ENCODE measurements around the gene MROH2A.

The MROH2A gene

GRCh38 chr2:233817995-233818638 lies 40.0 kb downstream of the MROH2A start:
- H3K4me3 Mint-ChIP-seq: no peak overlapping the region
- H3K9me3 Mint-ChIP-seq (ENCODE audit: low read depth): no peaks in the 10 kb centered on the region
- H3K36me3 Mint-ChIP-seq: no peaks in the 10 kb centered on the region
- peaks cover 2% of the 10 kb centered on the region for H3K27me3 Mint-ChIP-seq
- H3K27ac Mint-ChIP-seq: no peak overlapping the region
- peaks cover 2% of the 10 kb centered on the region for H3K4me1 Mint-ChIP-seq (ENCODE audit: low read depth)

- Mint-ChIP-seq H3K9me3 (ENCODE audit: low read depth) (no peaks in the 10 kb centered on the region), H3K4me1 (ENCODE audit: low read depth) (peaks cover 2% of the 10 kb centered on the region), H3K4me3 (no peak overlapping the region), H3K27ac (no peak overlapping the region), H3K27me3 (peaks cover 2% of the 10 kb centered on the region), H3K36me3 (no peaks in the 10 kb centered on the region)
Observed at GRCh38 chr2:233818639-233819621, 40.8 kb downstream of the MROH2A start.

- Mint-ChIP-seq H3K4me3 (no peak overlapping the region), H3K27me3 (peaks cover 2% of the 10 kb centered on the region), H3K4me1 (ENCODE audit: low read depth) (peaks cover 2% of the 10 kb centered on the region)
Observed at GRCh38 chr2:233819884-233820773, 42.0 kb downstream of the MROH2A start.

DNA sequence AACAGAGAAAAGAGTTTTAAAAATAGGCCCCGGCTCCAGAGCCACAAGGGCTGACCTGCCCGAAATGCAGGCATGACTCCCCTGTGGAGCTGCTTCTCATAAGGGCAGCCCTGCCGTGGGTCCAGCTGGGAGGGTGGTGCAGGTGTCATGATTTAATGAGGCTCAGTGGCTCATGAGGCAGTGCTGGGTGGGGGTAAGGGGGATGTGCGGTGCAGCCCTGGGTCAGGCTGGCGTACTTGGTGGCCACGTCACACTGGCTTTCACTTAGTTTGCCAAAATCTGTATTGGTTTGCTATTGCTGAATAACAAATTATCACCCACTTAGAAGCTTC lies 42.6 kb downstream of the MROH2A start:
- H3K4me1 Mint-ChIP-seq (ENCODE audit: low read depth): peaks cover 2% of the 10 kb centered on the region
- no peak overlapping the region for H3K4me3 Mint-ChIP-seq
- H3K27ac Mint-ChIP-seq: no peak overlapping the region
- H3K36me3 Mint-ChIP-seq: no peaks in the 10 kb centered on the region
- no peaks in the 10 kb centered on the region for H3K9me3 Mint-ChIP-seq (ENCODE audit: low read depth)
- peaks cover 2% of the 10 kb centered on the region for H3K27me3 Mint-ChIP-seq

More at GRCh38 chr2:233819884-233820773, 42.0 kb downstream of the MROH2A start:
- no peaks in the 10 kb centered on the region for H3K9me3 Mint-ChIP-seq (ENCODE audit: low read depth)
- H3K36me3 Mint-ChIP-seq: no peaks in the 10 kb centered on the region
- H3K27ac Mint-ChIP-seq: no peak overlapping the region

GRCh38 chr2:233821196-233821595 lies 43.1 kb downstream of the MROH2A start:
- Mint-ChIP-seq H3K36me3 (no peaks in the 10 kb centered on the region), H3K27me3 (peaks cover 2% of the 10 kb centered on the region), H3K9me3 (ENCODE audit: low read depth) (no peaks in the 10 kb centered on the region), H3K4me1 (ENCODE audit: low read depth) (peaks cover 2% of the 10 kb centered on the region), H3K4me3 (no peak overlapping the region), H3K27ac (no peak overlapping the region)

GRCh38 chr2:233821709-233822100 lies 43.6 kb downstream of the MROH2A start:
- peaks cover 2% of the 10 kb centered on the region for H3K27me3 Mint-ChIP-seq
- H3K4me3 Mint-ChIP-seq: no peak overlapping the region
- H3K36me3 Mint-ChIP-seq: no peaks in the 10 kb centered on the region
- peaks cover 2% of the 10 kb centered on the region for H3K4me1 Mint-ChIP-seq (ENCODE audit: low read depth)
- no peak overlapping the region for H3K27ac Mint-ChIP-seq
- H3K9me3 Mint-ChIP-seq (ENCODE audit: low read depth): no peaks in the 10 kb centered on the region

DNA sequence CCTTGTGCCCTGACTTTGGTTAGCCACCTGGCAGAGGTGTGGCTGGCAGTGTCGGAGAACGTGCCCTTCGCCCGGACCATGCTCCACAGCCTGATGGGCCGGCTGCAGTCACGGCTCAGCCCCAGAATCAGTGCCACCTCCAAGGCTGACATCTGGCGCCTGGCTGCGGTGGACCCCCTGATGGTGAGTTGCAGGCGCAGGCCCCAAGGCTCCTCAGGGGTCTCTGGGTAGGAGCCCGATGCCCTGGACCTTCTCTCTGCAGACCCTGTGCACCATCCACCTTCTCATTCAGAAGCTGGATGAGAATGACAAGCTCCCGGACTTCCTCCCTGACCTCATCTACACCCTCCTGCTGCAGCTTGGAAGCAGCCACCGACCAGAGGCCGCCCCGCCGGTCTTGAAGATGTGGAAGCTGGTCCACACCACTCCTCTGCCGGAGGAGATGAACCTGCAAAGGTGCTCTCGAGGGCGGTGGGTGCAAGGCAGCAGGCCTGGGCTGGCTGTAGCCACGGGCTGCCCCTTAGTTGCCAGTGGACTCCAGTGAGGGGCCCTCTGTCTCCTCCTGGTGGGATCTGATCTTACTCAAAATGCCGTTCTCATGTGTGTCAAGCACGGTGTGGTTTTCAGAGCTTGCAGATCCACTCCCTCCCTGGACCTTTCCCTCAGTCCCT lies 44.1 kb downstream of the MROH2A start:
- Mint-ChIP-seq H3K36me3 (no peaks in the 10 kb centered on the region), H3K27ac (no peak overlapping the region), H3K4me1 (ENCODE audit: low read depth) (peaks cover under 1% of the 10 kb centered on the region), H3K9me3 (ENCODE audit: low read depth) (no peaks in the 10 kb centered on the region), H3K27me3 (no peaks in the 10 kb centered on the region), H3K4me3 (no peak overlapping the region)

DNA sequence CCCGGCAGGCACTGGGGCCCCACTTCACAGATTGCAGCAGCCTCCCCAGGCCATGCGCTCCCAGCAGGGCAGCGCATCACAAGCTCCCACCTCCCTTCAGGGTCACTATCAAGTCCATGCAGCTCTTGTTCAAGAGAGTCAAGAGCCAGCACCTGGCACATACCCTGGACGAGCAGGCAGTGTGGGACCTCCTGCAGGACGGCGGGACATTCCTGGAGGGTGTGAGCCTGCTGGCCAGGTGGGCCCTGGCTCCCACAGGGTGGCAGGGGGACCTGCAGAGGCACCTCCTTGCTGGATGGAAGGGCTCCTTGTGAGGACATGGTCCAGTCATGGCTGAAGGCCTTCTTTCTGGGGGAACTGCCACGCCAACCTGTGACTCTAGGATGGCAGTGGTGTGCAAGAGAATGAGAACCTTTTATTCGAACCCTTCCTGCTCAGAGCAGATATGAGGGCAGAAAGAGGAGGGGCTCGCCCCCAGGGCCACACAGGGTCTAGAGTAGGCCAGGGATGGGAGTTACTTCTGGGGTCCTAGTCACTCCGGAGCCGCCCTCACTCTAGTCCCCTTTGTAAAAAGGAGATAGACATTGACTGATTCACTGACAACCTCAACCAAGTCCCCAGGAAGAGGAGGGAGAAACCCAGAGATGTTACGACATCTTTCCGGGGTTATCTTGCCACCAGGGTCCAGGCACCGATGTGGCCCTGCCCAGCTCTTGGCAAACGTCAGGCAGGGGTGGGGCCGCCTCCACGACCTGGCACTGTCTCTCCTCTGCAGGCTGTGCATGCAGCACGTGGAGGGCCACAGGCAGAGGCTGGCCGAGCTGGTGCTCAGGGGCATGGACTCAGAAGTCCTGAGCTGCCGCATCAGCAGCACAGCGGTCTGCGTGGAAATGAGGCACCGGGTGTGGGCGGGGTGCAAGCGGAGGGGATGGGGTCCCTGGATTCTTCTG lies 44.9 kb downstream of the MROH2A start:
- no peak overlapping the region for H3K4me3 Mint-ChIP-seq
- no peaks in the 10 kb centered on the region for H3K27me3 Mint-ChIP-seq
- H3K36me3 Mint-ChIP-seq: no peaks in the 10 kb centered on the region
- no peak overlapping the region for H3K27ac Mint-ChIP-seq
- H3K4me1 Mint-ChIP-seq (ENCODE audit: low read depth): no peaks in the 10 kb centered on the region
- H3K9me3 Mint-ChIP-seq (ENCODE audit: low read depth): no peaks in the 10 kb centered on the region

GRCh38 chr2:233823731-233824121 lies 45.6 kb downstream of the MROH2A start:
- Mint-ChIP-seq H3K27me3 (no peaks in the 10 kb centered on the region), H3K36me3 (no peaks in the 10 kb centered on the region), H3K4me3 (no peak overlapping the region), H3K27ac (no peak overlapping the region), H3K9me3 (ENCODE audit: low read depth) (no peaks in the 10 kb centered on the region), H3K4me1 (ENCODE audit: low read depth) (no peaks in the 10 kb centered on the region)

- Mint-ChIP-seq H3K27me3 (no peaks in the 10 kb centered on the region), H3K36me3 (no peaks in the 10 kb centered on the region), H3K4me1 (ENCODE audit: low read depth) (no peaks in the 10 kb centered on the region), H3K27ac (no peak overlapping the region), H3K9me3 (ENCODE audit: low read depth) (no peaks in the 10 kb centered on the region), H3K4me3 (no peak overlapping the region)
Observed at GRCh38 chr2:233824373-233824772, 46.2 kb downstream of the MROH2A start.

DNA sequence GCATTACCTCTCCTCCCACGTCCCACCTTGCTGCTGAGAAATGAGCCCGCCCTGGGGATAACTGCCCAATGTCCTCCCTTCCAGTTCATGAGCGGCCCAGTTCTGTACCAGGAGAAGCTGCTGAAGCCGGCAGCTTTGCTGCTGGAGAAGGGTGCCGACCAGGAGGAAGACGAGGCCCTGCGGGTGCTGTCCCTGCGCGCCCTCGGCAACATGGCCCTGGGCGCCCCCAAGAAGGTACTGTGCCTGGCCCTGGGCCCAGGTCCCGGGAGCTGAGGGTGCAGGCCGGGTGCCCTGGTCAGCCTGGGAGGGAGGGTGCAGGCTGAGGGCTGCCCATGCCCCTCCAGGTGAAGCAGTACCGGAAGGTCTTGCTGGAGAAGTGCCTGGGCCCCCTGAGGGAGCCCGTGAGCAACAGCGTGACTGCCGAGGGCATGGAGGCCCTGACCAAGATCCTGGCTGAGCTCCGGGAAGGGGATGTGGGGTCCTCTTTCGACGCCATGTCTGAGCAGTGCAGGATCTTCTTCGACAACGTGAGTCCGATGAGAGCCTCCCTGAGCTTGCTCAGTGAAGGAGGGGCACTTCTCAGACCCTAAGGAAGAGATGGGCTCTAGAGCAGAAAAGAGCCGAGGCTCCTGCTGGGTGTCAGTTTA lies 50.5 kb downstream of the MROH2A start:
- Mint-ChIP-seq H3K4me3 (no peak overlapping the region), H3K36me3 (no peaks in the 10 kb centered on the region), H3K4me1 (ENCODE audit: low read depth) (no peaks in the 10 kb centered on the region), H3K9me3 (ENCODE audit: low read depth) (no peaks in the 10 kb centered on the region), H3K27me3 (no peaks in the 10 kb centered on the region), H3K27ac (no peak overlapping the region)

DNA sequence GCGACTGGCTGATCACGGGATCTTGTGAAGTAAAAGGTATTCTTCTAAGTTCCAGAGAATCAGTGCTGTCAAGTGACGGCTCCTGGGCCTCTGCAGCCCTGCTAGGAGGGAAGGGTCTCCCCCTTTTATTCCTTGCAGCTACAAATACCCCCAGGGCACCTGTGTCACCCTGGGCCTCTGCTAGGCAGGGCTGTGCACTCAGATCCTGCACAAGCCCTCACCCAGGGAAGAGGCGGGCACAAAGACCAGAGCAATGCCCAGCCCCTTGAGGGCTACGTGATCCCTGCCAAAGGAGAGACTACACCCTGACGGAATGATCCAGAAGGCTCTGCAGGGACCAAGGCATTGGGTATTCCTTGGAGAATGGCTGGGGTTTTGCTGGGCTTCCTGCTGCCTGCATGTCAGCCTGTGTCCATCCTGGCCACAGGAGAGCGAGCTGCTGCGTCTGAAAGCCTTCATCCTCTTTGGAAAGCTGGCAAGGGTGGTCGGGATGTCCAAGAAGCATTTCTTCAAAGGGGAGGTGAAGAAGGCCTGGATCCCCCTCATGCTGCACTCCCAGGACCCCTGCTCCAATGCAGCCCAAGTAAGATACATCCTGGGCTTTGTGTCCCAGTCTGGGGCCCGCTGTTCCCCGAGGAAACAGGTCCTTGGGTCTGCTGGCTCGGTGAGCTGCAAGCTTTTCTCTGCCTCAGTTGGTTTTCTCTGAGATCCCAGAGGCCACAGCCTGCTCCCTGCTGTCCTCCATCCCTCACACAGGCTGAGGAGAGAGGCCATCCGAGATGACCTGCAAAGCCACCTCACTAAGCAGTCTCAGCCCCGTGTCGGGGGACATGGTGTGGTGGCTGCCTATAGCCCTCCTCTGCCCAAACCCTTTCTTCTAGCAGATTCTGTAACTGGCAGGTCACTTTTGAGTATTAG lies 51.3 kb downstream of the MROH2A start:
- Mint-ChIP-seq H3K4me1 (ENCODE audit: low read depth) (no peaks in the 10 kb centered on the region), H3K27me3 (no peaks in the 10 kb centered on the region), H3K36me3 (no peaks in the 10 kb centered on the region), H3K27ac (no peak overlapping the region), H3K9me3 (ENCODE audit: low read depth) (no peaks in the 10 kb centered on the region), H3K4me3 (no peak overlapping the region)

Data from activated naive CD8-positive, alpha-beta T cell (primary cell).